Activated T-cell treated with anti-CD3 and anti-CD28 coated beads for 24 hours (primary cell): ENCODE results near the gene BMP4.
"Not testable (repeated sequence)": the region's sequence is repeated elsewhere in the genome, so short reads cannot be mapped to it uniquely, and the experiment has no call there.

Experiments
- DNase-seq: peaks from one replicate; pipeline ENCODE4 v3.0.0-alpha.2; 2020; ENCODE audit warnings: low read depth

BMP4 gene

GRCh38 chr14:53956427-53957201 lies at the start of gene BMP4:
TSS of gene BMP4 (minus strand) at chr14:53956825. CDS start at chr14:53952222, 4,603 bp downstream.
- no peak for DNase-seq

- no peak for DNase-seq
Measured at GRCh38 chr14:54003064-54003463, 46.4 kb upstream of the BMP4 start.

- DNase-seq = no peak
Measured at GRCh38 chr14:54002653-54003052, 46.0 kb upstream of the BMP4 start.

- no peak for DNase-seq
Measured at GRCh38 chr14:54001189-54001878, 44.7 kb upstream of the BMP4 start.

- no peak for DNase-seq
Measured at GRCh38 chr14:54000341-54000811, 43.8 kb upstream of the BMP4 start.

GRCh38 chr14:53999061-53999488 lies 42.5 kb upstream of the BMP4 start:
- no peak for DNase-seq

GRCh38 chr14:53996041-53996440 lies 39.4 kb upstream of the BMP4 start:
- no peak for DNase-seq

- DNase-seq = no peak
Measured at GRCh38 chr14:53993920-53994607, 37.4 kb upstream of the BMP4 start.

GRCh38 chr14:53990978-53991377 lies 34.4 kb upstream of the BMP4 start:
- no peak for DNase-seq

- not testable (repeated sequence) for DNase-seq
Measured at GRCh38 chr14:53986718-53987117, 30.1 kb upstream of the BMP4 start.

GRCh38 chr14:53984958-53985357 lies 28.3 kb upstream of the BMP4 start:
- not testable (repeated sequence) for DNase-seq

- no peak for DNase-seq
Measured at GRCh38 chr14:53983112-53983511, 26.5 kb upstream of the BMP4 start.

GRCh38 chr14:53982546-53982945 lies 25.9 kb upstream of the BMP4 start:
- no peak for DNase-seq

GRCh38 chr14:53979747-53980642 lies 23.4 kb upstream of the BMP4 start:
- no peak for DNase-seq

- DNase-seq = no peak
Measured at GRCh38 chr14:53979113-53979681, 22.6 kb upstream of the BMP4 start.

GRCh38 chr14:53978194-53978593 lies 21.6 kb upstream of the BMP4 start:
- DNase-seq = no peak

- no peak for DNase-seq
Measured at GRCh38 chr14:53975444-53975843, 18.8 kb upstream of the BMP4 start.

- no peak for DNase-seq
Measured at GRCh38 chr14:53971521-53971920, 14.9 kb upstream of the BMP4 start.

GRCh38 chr14:53969326-53969725 lies 12.7 kb upstream of the BMP4 start:
- DNase-seq = no peak

GRCh38 chr14:53968726-53969125 lies 12.1 kb upstream of the BMP4 start:
- no peak for DNase-seq

GRCh38 chr14:53967606-53968005 lies 11.0 kb upstream of the BMP4 start:
- DNase-seq = no peak
